ENCODE results near the gene GALNT11. TPM values are rescaled to one million over a fixed set of nuclear protein-coding genes. Genes with fewer than 3 reads are reported as not detected.
"Not testable (repeated sequence)": the region's sequence is repeated elsewhere in the genome, so short reads cannot be mapped to it uniquely, and the experiment has no call there.

GALNT11 gene
- total RNA-seq, 1 donor from 2014 or later, result 54.2 TPM

GRCh38 chr7:152027491-152028365, 2.3 kb downstream of the GALNT11 start:
- DNase-seq (ENCODE audit: low spot score), result not testable (repeated sequence)

- DNase-seq (ENCODE audit: low spot score), result peak; percentile 3
These were observed 4.6 kb downstream of the GALNT11 start for GRCh38 chr7:152030059-152030458.

GRCh38 chr7:152030639-152031038, 5.2 kb downstream of the GALNT11 start:
- not testable (repeated sequence) for DNase-seq (ENCODE audit: low spot score)

GRCh38 chr7:152035817-152036216, 10.3 kb downstream of the GALNT11 start:
- no peak for DNase-seq (ENCODE audit: low spot score)

GRCh38 chr7:152038410-152038809, 12.9 kb downstream of the GALNT11 start:
- DNase-seq (ENCODE audit: low spot score), result not testable (repeated sequence)

- not testable (repeated sequence) for DNase-seq (ENCODE audit: low spot score)
These were observed 17.6 kb downstream of the GALNT11 start for GRCh38 chr7:152043086-152043485.

- DNase-seq (ENCODE audit: low spot score), result not testable (repeated sequence)
These were observed 19.4 kb downstream of the GALNT11 start for GRCh38 chr7:152044909-152045308.

GRCh38 chr7:152046531-152046930, 21.1 kb downstream of the GALNT11 start:
- no peak for DNase-seq (ENCODE audit: low spot score)

- DNase-seq (ENCODE audit: low spot score), result no peak
These were observed 22.6 kb downstream of the GALNT11 start for GRCh38 chr7:152048051-152048450.

GRCh38 chr7:152050547-152050971, 25.1 kb downstream of the GALNT11 start:
- peak; percentile 1 for DNase-seq (ENCODE audit: low spot score)

GRCh38 chr7:152051968-152052367, 26.5 kb downstream of the GALNT11 start:
- DNase-seq (ENCODE audit: low spot score), result no peak

- DNase-seq (ENCODE audit: low spot score), result no peak
These were observed 27.3 kb downstream of the GALNT11 start for GRCh38 chr7:152052771-152053170.

GRCh38 chr7:152054367-152055230, 29.1 kb downstream of the GALNT11 start:
- peak; percentile 53 for DNase-seq (ENCODE audit: low spot score)

GRCh38 chr7:152056621-152057274, 31.3 kb downstream of the GALNT11 start:
- DNase-seq (ENCODE audit: low spot score), result no peak

- DNase-seq (ENCODE audit: low spot score), result no peak
These were observed 33.8 kb downstream of the GALNT11 start for GRCh38 chr7:152059311-152059710.

- not testable (repeated sequence) for DNase-seq (ENCODE audit: low spot score)
These were observed 35.6 kb downstream of the GALNT11 start for GRCh38 chr7:152061086-152061485.

GRCh38 chr7:152063192-152063591, 37.7 kb downstream of the GALNT11 start:
- DNase-seq (ENCODE audit: low spot score), result not testable (repeated sequence)

GRCh38 chr7:152063821-152064220, 38.3 kb downstream of the GALNT11 start:
- not testable (repeated sequence) for DNase-seq (ENCODE audit: low spot score)

GRCh38 chr7:152065800-152066344, 40.4 kb downstream of the GALNT11 start:
- DNase-seq (ENCODE audit: low spot score), result not testable (repeated sequence)

- DNase-seq (ENCODE audit: low spot score), result no peak
These were observed 46.9 kb downstream of the GALNT11 start for GRCh38 chr7:152072421-152072820.

- no peak for DNase-seq (ENCODE audit: low spot score)
These were observed 47.9 kb downstream of the GALNT11 start for GRCh38 chr7:152073352-152073751.
